NCI-H748 treated with DMSO at 0.1 percent for 48 hours (cell line): ENCODE results near the gene MEMO1.
"Not testable (repeated sequence)": the region's sequence is repeated elsewhere in the genome, so short reads cannot be mapped to it uniquely, and the experiment has no call there.

Experiments
- DNase-seq: peaks from one replicate; lab custom pipeline; 2025; lab: John Stamatoyannopoulos, UW

MEMO1 gene

GRCh38 chr2:31907491-31907890, 103.3 kb downstream of the MEMO1 start:
- not testable (repeated sequence) for DNase-seq

DNA sequence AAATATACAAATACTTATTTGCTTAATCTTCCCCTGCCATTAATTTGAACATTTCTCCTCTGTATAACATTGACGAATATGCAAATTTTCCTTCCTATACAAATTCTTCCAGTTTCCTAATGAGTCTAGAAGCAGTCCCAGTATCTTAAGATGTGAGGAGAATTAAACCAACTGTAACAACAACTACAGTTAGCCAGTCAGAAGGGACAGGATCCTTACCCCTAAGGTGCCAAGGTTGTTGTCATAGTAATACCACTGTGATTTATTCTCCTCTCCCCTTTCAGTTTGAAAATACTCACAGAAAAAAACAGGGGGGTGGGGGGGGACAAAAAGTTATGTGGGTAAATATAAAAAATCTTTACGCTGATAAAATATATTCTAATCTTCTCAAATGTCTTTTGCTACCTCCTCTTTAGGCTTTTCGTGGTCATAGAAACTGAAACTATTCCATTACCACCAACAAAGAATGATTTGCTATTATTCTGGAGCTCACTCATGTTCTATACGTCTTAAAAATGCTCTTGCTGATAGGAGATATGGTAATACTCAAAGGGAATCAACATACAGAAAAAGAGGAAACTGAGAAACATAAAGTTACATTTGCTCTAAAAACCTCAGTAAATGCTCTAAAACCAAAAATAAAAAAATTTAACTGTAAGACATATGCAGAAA, 107.6 kb downstream of the MEMO1 start:
- no peak for DNase-seq

DNA sequence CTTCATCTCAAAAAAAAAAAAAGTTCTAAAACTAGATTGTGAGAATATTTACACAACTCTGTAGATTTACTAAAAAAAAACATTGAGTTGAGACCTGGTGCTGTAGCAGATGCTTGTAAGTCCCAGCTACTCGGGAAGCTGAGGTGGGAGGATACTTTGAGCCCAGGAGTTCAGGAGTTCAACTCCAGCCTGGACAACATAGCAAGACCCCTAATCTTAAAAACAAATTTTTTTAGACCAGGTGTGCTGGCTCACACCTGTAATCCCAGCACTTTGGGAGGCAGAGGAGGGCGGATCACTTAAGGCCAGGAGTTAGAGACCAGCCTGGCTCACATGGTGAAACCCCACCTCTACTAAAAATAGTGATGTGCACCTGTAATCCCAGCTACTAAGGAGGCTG, 108.9 kb downstream of the MEMO1 start:
- DNase-seq, result no peak

- DNase-seq, result not testable (repeated sequence)
These were observed 110.7 kb downstream of the MEMO1 start for GRCh38 chr2:31900156-31900555.

DNA sequence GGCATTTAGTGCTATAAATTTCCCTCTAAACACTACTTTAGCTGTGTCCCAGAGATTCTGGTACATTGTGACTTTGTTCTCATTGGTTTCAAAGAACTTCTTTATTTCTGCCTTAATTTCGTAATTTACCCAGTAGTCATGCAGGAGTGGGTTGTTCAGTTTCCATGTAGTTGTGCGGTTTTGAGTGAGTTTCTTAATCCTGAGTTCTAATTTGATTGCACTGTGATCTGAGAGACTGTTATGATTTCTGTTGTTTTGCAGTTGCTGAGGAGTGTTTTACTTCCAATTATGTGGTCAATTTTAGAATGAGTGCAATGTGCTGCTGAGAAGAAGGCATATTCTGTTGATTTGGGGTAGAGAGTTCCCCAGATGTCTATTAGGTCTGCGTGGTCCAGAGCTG, 112.5 kb downstream of the MEMO1 start:
- not testable (repeated sequence) for DNase-seq

DNA sequence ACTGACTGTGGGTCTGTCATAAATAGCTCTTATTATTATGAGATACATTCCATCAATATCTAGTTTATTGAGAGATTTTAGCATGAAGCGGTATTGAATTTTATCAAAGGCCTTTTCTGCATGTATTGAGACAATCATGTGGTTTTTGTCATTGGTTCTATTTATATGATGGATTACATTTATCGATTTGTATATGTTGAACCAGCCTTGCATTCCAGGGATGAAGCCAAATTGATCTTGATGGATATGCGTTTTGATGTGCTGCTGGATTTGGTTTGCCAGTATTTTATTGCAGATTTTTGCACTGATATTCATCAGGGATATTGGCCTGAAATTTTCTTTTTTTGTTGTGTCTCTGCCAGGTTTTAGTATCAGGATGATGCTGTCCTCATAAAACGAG, 113.5 kb downstream of the MEMO1 start:
- DNase-seq, result not testable (repeated sequence)

DNA sequence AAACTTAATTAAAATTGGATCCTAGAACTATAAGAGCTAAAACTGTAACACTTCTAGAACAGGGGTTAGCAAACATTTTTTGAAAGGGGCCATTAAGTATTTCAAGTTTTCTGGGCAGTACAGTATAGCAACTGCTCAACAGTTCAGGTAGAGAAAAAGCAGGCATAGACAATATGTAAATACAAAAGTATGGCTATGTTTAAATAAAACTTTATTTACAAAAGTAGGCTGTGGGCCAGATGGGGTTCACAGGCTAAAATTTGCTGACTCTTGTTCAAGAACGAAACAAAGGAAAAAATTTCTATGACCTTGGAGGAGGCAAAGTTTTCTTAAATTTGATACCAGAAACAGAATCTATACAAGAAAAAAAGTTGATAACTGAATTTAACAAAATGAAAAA, 114.5 kb downstream of the MEMO1 start:
- no peak for DNase-seq

DNA sequence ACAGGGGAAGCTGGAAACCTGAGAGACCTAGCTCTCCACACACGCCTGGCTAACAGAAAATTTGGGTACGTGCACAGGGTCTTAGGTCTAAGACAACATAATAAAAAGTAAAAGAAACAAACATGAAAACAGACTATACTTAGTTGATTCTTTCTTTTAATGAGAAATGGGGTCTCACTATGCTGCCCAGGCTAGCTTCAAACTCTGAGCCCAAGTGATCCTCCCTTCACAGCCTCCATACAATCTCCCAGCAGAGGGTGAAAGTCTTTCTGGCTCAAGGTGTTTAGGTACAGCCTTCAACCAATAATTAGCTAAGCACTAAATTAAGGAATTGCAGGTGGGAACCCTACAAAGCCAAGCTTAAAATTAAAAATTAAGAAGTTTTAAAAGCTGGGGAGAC, 116.2 kb downstream of the MEMO1 start:
- no peak for DNase-seq

DNA sequence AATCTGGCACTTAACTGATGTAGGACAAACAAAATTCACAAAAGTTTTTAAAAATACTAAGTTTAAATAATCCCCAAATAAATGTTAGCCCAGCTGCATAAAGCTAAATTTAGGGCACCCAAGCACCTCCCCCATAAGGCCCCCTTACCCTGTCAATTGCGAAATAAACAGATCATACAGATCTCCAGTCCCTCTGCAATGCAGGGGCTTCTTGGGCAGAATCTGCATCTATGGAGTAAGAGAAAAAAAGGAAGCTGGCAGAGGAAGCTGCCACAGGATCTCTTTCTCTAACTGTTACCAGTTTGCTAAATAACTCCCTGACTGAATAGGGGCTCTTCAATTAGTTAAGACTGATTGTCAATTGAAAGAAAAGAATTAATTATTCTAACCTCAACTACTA, 117.7 kb downstream of the MEMO1 start:
- DNase-seq, result no peak

GRCh38 chr2:31889044-31889443, 121.8 kb downstream of the MEMO1 start:
- DNase-seq, result no peak

DNA sequence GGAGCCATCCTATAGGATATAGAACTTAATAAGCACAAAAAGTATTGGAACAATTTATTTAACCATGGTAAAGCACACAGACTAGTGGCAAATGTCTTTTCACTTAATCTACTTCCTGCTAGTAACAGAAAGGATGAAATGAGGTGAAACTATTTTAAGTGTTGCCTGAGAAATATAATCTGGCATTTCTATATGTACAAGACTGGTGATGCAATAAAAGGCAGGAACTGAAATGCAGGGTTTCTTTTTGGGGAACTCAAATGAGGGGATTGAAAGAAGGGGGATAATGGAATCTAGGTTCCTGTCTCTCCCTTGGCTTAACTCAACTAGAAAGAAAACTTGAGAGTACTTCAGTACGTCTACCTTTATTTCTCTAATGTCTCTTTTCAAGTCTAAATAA, 122.3 kb downstream of the MEMO1 start:
- no peak for DNase-seq

DNA sequence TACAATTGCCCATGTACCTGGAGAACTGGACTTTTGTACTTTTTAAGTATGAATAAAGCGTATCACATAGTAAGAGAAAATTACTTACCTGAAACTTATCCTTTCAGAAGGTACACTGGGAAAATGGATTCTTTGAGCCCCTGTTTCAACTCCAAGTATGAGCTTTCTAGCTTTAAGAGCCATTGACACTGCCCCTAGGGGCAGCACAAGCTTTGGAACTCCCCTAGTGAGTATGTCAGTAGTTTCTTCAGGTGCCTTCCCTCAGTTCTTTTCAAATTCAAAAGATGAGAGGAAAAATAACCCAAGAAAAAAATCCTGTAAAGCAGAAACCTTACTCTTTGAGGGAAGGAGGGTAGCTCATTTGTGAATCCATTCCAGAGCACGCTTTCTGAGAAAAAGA, 124.1 kb downstream of the MEMO1 start:
- DNase-seq, result no peak

DNA sequence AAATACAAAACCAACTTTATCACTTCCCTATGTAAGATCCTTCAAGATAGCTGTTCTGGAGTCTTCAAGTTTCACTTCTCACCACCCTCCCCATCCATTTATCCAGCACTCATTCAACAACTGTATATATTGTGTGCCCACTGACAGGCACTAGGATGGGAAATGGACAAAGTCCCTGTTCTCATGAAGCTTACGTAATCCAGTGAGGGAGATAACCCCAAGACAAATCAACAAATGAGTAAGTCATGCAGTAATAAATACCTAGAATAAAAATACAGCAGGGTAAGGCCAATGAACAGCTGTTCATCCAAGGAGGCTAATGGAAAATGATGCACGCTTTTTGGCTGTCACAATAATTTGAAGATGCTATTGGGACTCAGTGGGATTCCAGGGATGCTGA, 133.8 kb downstream of the MEMO1 start:
- no peak for DNase-seq

DNA sequence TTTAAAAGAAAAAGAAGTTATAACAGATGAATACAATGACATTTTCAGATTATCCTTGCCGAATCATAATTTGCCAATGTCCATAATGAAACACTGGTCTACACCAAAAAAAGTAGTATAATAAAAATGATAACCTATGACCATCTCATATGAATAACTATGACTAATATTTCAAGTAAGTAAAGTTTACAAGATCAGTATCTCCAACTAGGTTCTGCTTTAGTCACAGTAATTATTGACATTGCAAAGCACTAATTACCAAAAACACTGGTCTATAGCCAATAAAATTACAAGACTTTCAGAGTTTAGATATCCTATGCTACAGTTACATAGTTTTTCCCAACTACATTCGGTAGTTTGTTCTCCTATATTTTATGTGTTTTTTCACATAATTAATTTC, 136.7 kb downstream of the MEMO1 start:
- DNase-seq, result no peak

GRCh38 chr2:31865215-31865614, 145.6 kb downstream of the MEMO1 start:
- DNase-seq, result no peak

GRCh38 chr2:31863867-31864266, 146.9 kb downstream of the MEMO1 start:
- DNase-seq, result no peak

- not testable (repeated sequence) for DNase-seq
These were observed 147.7 kb downstream of the MEMO1 start for GRCh38 chr2:31863015-31863656.

DNA sequence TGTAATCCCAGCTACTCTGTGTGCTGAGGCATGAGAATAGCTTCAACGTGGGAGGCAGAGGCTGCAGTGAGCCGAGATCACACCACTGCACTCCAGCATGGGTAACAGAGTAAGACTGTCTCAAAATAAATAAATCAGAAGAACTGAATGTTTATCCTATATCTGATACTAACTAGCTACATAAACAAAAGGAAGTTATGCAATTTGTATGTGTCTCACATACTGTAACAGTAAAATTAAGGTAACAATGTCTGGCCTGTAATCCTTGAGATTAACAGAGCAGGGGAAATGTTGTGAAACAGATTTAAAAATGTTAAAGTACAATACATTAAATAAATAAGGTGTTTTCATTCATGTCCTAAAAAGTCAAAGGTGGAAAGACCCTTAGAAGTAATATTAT, 150.8 kb downstream of the MEMO1 start:
- no peak for DNase-seq

GRCh38 chr2:31853521-31853920, 157.3 kb downstream of the MEMO1 start:
- DNase-seq, result no peak

DNA sequence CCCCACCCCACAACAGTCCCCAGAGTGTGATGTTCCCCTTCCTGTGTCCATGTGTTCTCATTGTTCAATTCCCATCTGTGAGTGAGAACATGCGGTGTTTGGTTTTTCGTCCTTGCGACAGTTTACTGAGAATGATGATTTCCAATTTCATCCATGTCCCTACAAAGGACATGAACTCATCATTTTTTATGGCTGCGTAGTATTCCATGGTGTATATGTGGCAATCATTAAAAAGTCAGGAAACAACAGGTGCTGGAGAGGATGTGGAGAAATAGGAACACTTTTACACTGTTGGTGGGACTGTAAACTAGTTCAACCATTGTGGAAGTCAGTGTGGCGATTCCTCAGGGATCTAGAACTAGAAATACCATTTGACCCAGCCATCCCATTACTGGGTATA, 168.7 kb downstream of the MEMO1 start:
- DNase-seq, result not testable (repeated sequence)

GRCh38 chr2:31835450-31835849, 175.4 kb downstream of the MEMO1 start:
- DNase-seq, result no peak

GRCh38 chr2:31832363-31832762, 178.4 kb downstream of the MEMO1 start:
- DNase-seq, result no peak

- no peak for DNase-seq
These were observed 179.2 kb downstream of the MEMO1 start for GRCh38 chr2:31831585-31831984.

- DNase-seq, result no peak
These were observed 181.9 kb downstream of the MEMO1 start for GRCh38 chr2:31828891-31829290.
